GM21381 (cell line): ENCODE results near the gene CNTRL.
A peak's percentile ranks its signal among the peaks of the same experiment; 100 is the strongest.

Experiments
- ATAC-seq: cut with Tn5 transposase; IDR thresholded peaks from one replicate; pipeline ENCODE4 v1.9.1; 2021; ENCODE audit warnings: mild to moderate bottlenecking, moderate library complexity; ENCODE audit not compliant: unreplicated experiment

The CNTRL gene

GRCh38 chr9:121199921-121200320, 125.2 kb downstream of the CNTRL start:
- ATAC-seq, result no peak

- ATAC-seq, result no peak
Observed at GRCh38 chr9:121200356-121200755, 125.6 kb downstream of the CNTRL start.

DNA sequence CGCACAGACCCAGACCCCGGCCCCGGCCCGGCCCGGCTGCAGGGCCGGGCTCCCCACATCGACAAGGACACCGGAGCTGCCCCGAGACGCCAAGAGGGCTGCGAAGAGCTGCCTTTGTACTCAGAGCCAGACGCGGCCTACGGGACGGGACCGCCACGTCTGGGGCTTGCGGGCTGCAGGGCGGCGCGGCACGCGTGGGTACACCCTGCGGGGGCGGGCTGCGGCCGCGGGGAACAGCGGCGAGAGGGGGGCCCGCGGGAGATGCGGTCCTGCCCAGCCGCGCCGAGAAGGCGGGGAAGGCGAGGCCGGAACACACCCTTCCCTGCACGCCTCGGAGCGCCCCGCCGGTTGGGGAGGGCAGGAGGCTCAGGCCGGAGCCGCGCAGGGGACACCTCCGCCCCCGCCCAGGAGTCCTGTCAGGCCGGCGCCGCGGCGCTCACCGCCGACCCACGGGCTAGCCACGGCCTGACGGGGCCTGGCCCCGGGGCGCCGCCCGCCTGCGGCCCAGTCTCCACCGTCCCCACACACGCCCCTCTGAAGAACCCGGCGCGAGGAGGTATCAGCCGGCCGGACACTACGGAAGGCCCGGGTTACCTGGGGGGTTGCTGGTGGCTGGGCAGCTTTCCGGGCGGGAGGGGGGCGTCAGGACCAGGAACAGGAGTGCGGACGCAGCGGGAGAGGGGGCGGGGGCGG, 126.4 kb downstream of the CNTRL start:
- ATAC-seq, result peak; percentile 24

DNA sequence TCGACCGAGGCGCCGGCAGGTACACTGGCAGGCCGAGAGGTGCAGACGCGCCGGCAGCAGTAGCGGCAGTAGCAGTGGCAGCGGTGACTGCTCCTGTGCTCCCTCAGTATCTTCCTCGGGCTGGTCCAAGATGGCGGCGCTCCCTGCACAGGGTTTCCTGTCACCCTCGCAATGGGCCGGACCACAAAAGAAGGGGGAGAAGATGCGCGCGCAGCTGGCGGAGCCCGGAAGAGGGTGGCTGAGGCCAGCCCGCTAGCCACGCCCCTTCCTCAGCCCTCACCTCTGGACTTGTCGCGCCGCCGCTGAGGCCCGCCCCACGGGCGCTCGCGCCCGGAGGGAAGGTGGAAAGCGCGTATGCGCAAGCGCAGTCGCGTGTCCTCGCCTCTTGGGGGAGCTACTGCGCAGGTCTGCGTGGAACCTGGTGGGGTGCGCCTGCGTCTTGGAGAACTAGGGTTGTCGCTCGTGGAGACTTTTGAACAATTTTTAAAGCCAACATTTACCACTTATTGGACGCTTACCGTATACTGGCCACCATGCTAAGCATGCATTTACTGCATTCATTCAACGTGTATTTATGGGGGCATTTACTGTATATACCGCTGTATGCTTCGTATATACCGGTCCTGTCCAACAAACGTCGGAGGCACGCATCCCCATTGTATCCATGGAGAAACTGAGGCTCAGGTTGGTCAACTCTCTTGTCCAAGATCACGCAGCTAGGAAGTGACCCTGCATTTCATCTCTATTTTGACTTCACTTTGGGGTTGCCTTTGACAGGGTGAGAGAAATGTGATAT, 127.2 kb downstream of the CNTRL start, which contains the start of gene RAB14:
RAB14 (minus strand) TSS at position 132 of the 796 bp plus-strand sequence. CDS start 8,457 bp downstream, outside the sequence.
- peak; percentile 84 for ATAC-seq

DNA sequence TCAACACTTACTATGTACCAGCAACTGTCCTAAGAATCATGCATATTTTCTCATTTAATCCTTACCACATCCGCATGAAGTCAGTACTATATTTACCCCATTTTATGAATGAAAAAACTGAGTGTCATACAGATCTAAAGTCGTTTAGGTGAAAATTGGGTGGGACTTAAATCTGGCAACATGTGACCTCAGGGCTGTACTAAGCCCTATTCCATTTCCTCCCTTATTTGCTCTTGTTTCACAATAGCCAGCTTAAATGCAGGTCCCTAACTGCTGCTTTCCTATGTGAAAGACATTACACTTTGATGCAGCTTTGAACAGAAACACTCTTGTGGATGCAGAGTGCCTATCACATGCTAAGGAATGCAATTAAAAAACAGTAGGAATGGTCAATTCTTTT, 129.4 kb downstream of the CNTRL start:
- ATAC-seq, result no peak

DNA sequence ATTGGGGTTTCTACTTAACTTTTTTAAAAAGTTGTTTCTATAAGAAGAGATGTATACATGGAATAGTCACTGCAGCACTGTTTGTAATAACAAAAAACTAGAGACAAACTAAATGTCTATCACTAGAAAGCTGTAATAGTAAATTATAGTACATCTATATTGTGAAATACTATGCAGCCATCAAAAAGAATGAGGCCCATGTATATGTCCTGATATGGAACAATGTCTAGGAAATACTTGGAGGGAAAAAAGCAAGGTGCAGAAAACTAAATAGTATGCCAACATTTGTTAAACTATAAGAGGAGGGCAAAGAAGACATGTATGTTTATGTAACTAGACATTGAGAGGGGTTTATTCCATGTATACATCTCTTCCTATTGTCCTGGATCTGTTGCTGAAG, 129.9 kb downstream of the CNTRL start:
- ATAC-seq, result no peak

- peak; percentile 31 for ATAC-seq
Observed at GRCh38 chr9:121206516-121207370, 132.0 kb downstream of the CNTRL start.

GRCh38 chr9:121207371-121207940, 132.7 kb downstream of the CNTRL start:
- peak; percentile 81 for ATAC-seq

DNA sequence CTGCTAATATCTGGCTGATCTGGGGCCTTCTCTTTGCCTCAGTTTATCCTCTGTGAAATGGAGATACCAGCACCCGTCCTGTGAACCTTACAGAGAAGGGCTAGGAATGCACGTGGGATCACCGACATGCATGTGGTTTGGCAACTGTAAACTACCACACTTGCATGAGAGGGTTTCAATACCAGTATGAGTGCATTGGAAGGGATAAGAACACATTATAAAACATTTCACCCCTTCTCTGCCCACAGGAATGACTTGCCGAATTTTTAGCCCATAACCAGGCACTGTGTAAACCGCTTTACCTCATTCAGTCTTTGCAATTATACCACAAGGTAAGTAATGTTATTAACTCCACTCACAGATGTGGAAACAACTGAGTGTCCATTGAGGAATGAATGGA, 135.8 kb downstream of the CNTRL start:
- no peak for ATAC-seq

- ATAC-seq, result no peak
Observed at GRCh38 chr9:121213136-121213806, 138.5 kb downstream of the CNTRL start.

DNA sequence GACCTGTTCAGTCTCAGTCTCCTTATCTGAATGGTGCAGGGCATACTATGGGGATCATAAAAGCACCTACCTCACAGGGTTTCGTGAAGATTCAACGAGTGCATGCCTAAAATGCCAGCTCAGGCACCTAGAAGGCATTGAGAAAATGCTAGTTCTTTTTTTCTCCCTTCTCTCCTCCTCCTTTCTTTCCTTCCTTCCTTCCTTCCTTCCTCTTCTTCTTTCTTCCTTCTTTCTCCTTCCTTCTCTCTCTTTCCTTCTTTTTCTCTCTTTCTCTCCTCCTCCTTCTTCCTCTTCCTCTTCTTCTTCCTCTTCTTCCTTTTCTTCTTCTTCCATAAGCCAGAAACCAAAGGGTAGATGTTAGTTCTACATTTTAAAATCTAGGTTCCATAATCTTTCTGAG, 139.2 kb downstream of the CNTRL start:
- no peak for ATAC-seq

GRCh38 chr9:121216271-121216805, 141.6 kb downstream of the CNTRL start:
- no peak for ATAC-seq

DNA sequence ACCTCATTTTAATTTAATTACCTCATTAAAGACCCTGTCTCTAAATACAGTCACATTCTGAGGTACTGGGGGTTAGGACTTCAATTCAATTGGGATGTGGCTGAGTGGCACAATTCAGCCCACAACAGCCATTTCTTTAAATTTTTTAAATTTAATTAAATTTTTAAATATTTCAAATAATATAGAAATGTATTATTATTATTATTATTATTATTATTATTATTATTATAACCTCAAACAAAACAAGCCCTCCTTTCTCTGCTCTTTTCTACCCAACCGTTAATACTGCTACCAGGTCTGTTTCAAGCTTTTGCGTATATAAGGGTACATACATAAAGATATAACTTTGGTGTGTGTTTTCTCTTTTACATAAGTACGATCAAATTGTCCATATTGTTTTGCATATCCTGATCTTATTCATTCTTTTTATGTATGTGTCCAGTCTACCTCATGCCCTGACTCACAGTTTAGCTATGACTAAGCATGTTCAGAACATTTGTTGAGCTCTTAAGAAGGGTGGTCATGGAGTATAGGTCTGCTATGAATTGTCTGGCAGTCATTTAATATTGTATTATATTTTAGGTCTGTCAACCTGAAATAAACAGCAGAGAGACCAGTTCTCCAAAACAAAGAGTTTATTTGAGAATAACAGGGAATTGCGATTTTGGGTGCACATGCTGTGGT, 143.0 kb downstream of the CNTRL start:
- peak; percentile 60 for ATAC-seq

GRCh38 chr9:121218357-121219027, 143.7 kb downstream of the CNTRL start:
- ATAC-seq, result no peak

- ATAC-seq, result no peak
Observed at GRCh38 chr9:121219530-121219929, 144.8 kb downstream of the CNTRL start.

DNA sequence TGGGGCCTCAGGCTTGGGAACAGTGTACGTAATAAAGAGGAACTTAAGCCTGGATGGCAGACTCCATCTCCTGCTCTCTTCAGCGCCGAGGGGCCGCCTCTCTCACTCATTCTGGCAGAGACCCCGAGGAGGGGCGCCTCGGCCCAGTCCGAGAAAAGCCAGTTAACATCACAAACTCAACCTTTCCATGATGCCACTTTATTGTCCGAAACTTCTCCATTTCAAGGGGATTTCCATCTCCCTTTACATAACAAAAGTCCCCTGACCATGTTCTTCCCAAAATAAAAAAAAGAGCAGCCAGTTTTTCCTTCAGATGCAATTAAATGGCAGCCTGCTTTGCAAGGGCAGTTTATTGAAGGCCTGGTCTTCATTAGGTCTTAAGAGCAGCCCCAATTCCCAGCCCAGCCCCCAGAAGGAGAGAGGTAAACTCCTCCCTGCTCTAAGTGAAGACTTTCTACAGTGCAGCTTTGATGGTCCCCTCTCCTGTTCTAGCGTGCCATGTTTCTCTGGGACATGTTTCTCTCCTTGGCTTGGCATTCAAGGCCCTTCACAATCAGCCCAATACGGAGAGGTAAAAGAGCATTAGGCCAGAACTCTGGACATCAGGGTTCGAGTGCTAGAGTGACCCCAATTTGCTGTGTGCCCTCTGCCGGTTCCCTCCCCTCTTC, 146.4 kb downstream of the CNTRL start:
- ATAC-seq, result no peak

- no peak for ATAC-seq
Observed at GRCh38 chr9:121221664-121222055, 146.9 kb downstream of the CNTRL start.

- ATAC-seq, result no peak
Observed at GRCh38 chr9:121222524-121223171, 147.9 kb downstream of the CNTRL start.
